Measurements from ENCODE around the gene LRRC75B.

The LRRC75B gene

GRCh38 chr22:24591286-24591830, 1.5 kb downstream of the LRRC75B start:
- Histone ChIP-seq H3K36me3 (ENCODE audit: control insufficient read depth, insufficient read depth, low read length) (no peaks in the 10 kb centered on the region), H3K4me3 (ENCODE audit: low read depth, low read length) (no peak overlapping the region), H3K4me2 (ENCODE audit: low read length) (no peak overlapping the region), H3K79me2 (no peaks in the 10 kb centered on the region), H3K4me1 (no peaks in the 10 kb centered on the region), H3K9me3 (ENCODE audit: control insufficient read depth, low read length) (no peaks in the 10 kb centered on the region), H2AFZ (no peak overlapping the region), H3K27ac (no peak overlapping the region), H3K9ac (no peak overlapping the region), H3K27me3 (ENCODE audit: control insufficient read depth, insufficient read depth, low read length) (no peaks in the 10 kb centered on the region)
- TF ChIP-seq CTCF (IDR thresholded peaks at IDR 0.05): no peak

DNA sequence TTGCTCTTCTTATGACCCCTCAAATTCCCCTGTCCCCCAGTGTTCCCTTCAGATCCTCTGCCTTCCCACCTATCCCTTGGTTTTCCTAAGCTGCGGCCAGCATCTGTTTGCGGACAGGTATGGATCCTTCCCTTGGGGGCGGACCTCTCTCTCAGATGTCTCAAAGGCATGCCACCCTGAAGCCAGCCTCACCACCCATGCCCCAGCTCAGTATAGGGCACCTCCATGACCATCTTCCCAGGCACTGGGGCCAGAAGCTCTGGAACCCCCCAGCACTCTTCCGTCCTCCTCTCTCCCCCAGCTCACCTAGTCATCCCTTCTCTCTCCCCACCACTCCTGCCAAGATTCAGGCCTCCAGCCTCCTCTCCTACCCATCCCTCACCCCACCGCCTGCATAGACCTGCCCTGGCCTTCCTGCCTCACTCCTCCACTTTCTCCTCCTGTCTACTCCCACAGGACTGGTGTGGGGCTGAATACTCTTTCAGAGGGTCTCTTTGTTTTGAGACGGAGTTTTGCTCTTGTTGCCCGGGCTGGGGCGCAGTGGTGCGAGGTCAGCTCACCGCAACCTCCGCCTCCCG, 2.2 kb downstream of the LRRC75B start:
- no peaks in the 10 kb centered on the region for H3K4me1 ChIP-seq
- H3K27ac ChIP-seq: no peak overlapping the region

DNA sequence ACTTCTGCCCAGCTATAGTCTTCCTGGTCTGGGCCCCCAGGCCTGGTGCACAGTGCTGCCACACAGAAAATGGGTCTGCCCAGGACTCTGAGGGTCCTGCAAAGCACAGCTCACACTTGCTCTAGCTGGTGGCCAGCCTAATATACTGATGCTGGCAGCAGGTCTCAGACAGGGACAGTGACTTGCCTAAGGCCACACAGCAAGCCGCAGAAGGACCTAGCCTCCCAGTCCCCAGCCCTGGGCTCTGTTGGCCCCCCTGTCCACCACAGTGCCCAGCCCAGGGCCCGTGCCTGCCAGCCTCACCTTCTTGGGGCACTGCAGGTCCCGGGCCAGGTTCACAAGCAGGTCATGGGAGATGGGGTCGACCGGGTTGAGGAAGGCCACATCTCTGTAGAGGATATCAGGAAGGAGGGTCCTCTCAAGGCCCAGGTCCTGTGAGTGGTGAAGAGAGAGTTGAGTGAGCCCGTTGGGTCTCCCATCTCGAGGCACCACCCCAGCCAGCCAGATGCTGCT, 3.3 kb downstream of the LRRC75B start:
- Histone ChIP-seq H3K4me3 (ENCODE audit: low read depth, low read length) (no peak overlapping the region), H3K9ac (no peak overlapping the region), H3K4me1 (no peaks in the 10 kb centered on the region), H3K36me3 (ENCODE audit: control insufficient read depth, insufficient read depth, low read length) (no peaks in the 10 kb centered on the region), H3K9me3 (ENCODE audit: control insufficient read depth, low read length) (no peaks in the 10 kb centered on the region), H3K27me3 (ENCODE audit: control insufficient read depth, insufficient read depth, low read length) (no peaks in the 10 kb centered on the region), H3K27ac (no peak overlapping the region), H3K79me2 (no peaks in the 10 kb centered on the region), H3K4me2 (ENCODE audit: low read length) (no peak overlapping the region), H2AFZ (no peak overlapping the region)
- no peak for TF ChIP-seq CTCF (IDR thresholded peaks at IDR 0.05)

More for the DNA sequence above, 2.2 kb downstream of the LRRC75B start:
- no peak overlapping the region for H3K4me2 ChIP-seq (ENCODE audit: low read length)
- H3K79me2 ChIP-seq: no peaks in the 10 kb centered on the region
- H3K4me3 ChIP-seq (ENCODE audit: low read depth, low read length): no peak overlapping the region
- TF ChIP-seq CTCF (IDR thresholded peaks at IDR 0.05): no peak
- H3K9me3 ChIP-seq (ENCODE audit: control insufficient read depth, low read length): no peaks in the 10 kb centered on the region
- H3K9ac ChIP-seq: no peak overlapping the region
- no peaks in the 10 kb centered on the region for H3K36me3 ChIP-seq (ENCODE audit: control insufficient read depth, insufficient read depth, low read length)
- no peaks in the 10 kb centered on the region for H3K27me3 ChIP-seq (ENCODE audit: control insufficient read depth, insufficient read depth, low read length)
- no peak overlapping the region for H2AFZ ChIP-seq

DNA sequence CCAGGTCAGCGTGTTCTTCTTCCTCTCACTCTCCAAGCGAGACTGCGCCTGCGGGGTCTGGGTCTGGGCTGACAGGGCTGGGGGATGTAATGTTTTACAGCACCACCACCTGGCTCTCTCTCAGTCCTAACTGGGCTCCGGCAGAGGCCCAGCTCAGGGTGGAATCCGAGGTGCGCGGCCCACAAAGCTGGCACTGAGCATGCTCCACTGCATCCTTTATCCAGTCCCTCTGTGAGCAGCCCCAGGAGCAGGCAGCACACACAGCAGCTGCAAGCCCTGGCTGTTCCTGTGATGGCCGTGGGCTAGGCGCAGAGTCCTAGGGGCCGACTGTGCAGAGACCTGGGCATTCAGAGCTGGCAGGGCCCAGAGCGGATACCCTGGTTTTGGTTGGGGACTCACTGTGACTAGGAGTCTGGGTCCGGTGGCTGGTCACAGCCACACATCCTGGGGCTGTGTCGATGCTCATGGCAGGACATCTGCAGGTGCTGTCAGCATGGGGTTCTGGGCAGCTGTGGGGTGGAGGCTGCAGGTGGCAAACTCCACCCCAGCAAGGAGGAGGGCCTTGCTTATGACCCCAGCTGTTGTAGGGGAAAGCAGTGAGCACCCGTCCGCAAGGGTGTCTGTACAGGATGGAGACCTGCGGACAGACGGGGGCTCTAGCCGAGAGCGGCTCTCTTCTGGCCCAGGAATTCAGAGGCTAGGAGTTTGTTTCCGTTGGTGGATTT, 4.0 kb downstream of the LRRC75B start:
- no peaks in the 10 kb centered on the region for H3K79me2 ChIP-seq
- no peak for TF ChIP-seq CTCF (IDR thresholded peaks at IDR 0.05)
- no peak overlapping the region for H3K27ac ChIP-seq
- no peaks in the 10 kb centered on the region for H3K9me3 ChIP-seq (ENCODE audit: control insufficient read depth, low read length)
- H2AFZ ChIP-seq: no peak overlapping the region
- no peak overlapping the region for H3K4me2 ChIP-seq (ENCODE audit: low read length)
- H3K27me3 ChIP-seq (ENCODE audit: control insufficient read depth, insufficient read depth, low read length): no peaks in the 10 kb centered on the region
- H3K36me3 ChIP-seq (ENCODE audit: control insufficient read depth, insufficient read depth, low read length): no peaks in the 10 kb centered on the region
- no peaks in the 10 kb centered on the region for H3K4me1 ChIP-seq
- H3K9ac ChIP-seq: no peak overlapping the region
- no peak overlapping the region for H3K4me3 ChIP-seq (ENCODE audit: low read depth, low read length)

Data from parathyroid adenoma (tissue), 2 donors.